HG03066 (cell line): ENCODE data around the gene OBI1.

ENCODE experiments used
- ATAC-seq: cut with Tn5 transposase; IDR thresholded peaks from one replicate; pipeline ENCODE4 v1.9.1; 2021; ENCODE audit warnings: low read depth; ENCODE audit not compliant: unreplicated experiment

OBI1 gene

GRCh38 chr13:78593129-78593528 lies 65.8 kb downstream of the OBI1 start:
- no peak for ATAC-seq

- ATAC-seq, result no peak
Observed at GRCh38 chr13:78592584-78592983, 66.4 kb downstream of the OBI1 start.

GRCh38 chr13:78589206-78589605 lies 69.7 kb downstream of the OBI1 start:
- ATAC-seq, result no peak

GRCh38 chr13:78587395-78587794 lies 71.6 kb downstream of the OBI1 start:
- ATAC-seq, result no peak

- no peak for ATAC-seq
Observed at GRCh38 chr13:78586706-78587105, 72.2 kb downstream of the OBI1 start.

- no peak for ATAC-seq
Observed at GRCh38 chr13:78576261-78576660, 82.7 kb downstream of the OBI1 start.

- ATAC-seq, result no peak
Observed at GRCh38 chr13:78572459-78572858, 86.5 kb downstream of the OBI1 start.

- no peak for ATAC-seq
Observed at GRCh38 chr13:78569029-78569428, 89.9 kb downstream of the OBI1 start.

- ATAC-seq, result no peak
Observed at GRCh38 chr13:78566631-78567030, 92.3 kb downstream of the OBI1 start.
